Lower leg skin (tissue), 3 donors: ENCODE results near the gene FAM131C.
"Not testable (repeated sequence)": the region's sequence is repeated elsewhere in the genome, so short reads cannot be mapped to it uniquely, and the experiment has no call there.

Source experiments
- CTCF ChIP-seq, 3 donors: fragments of 450-650 bp; IDR thresholded peaks; one replicate each; pipeline ENCODE4 v1.5.1; 2016; ENCODE audit warnings: antibody characterized with exemption in 3 of 3, mild to moderate bottlenecking in 3 of 3, moderate library complexity in 2 of 3
- POLR2A ChIP-seq, 2 donors: fragments of 450-650 bp; IDR thresholded peaks; one replicate each; pipeline ENCODE4 v1.6.1; 2016 to 2017; ENCODE audit warnings: antibody characterized with exemption in 2 of 2, mild to moderate bottlenecking in 1 of 2, moderate library complexity in 1 of 2

GRCh38 chr1:16062687-16063075 is 10.8 kb downstream of the FAM131C start:
- not testable (repeated sequence) for TF ChIP-seq POLR2A, CTCF (IDR thresholded peaks at IDR 0.05)
